Activated CD4-positive, alpha-beta memory T cell treated with anti-CD3 and anti-CD28 coated beads for 36 hours (primary cell): Measurements from ENCODE around the gene IQGAP2. TPM values are rescaled to one million over a fixed set of nuclear protein-coding genes. Genes with fewer than 3 reads are reported as not detected.

Experiments
- CTCF ChIA-PET: fragments of 350-600 bp; sonication (Branson Sonifier 250); formaldehyde crosslinking; loops from one replicate; lab custom pipeline; 2021; ENCODE audit warnings: antibody characterized with exemption, inconsistent platforms; lab: Charles Lee
- POLR2A ChIA-PET: fragments of 350-600 bp; sonication (Branson Sonifier 250); formaldehyde crosslinking; loops from one replicate; lab custom pipeline; 2021; ENCODE audit warnings: antibody characterized with exemption; lab: Charles Lee
- DNase-seq: peaks from one replicate; pipeline ENCODE4 v3.0.0-alpha.2; 2020
- H3K27ac Mint-ChIP-seq: one replicate; pipeline ENCODE4 v1.8.0; 2021; ENCODE audit warnings: mixed read lengths
- H3K27me3 Mint-ChIP-seq: one replicate; pipeline ENCODE4 v1.8.0; 2021; ENCODE audit warnings: mixed read lengths
- H3K36me3 Mint-ChIP-seq: one replicate; pipeline ENCODE4 v1.8.0; 2021; ENCODE audit warnings: mixed read lengths
- H3K4me1 Mint-ChIP-seq: one replicate; pipeline ENCODE4 v1.8.0; 2021; ENCODE audit warnings: low read depth, mixed read lengths
- H3K4me3 Mint-ChIP-seq: one replicate; pipeline ENCODE4 v1.8.0; 2021; ENCODE audit warnings: mild to moderate bottlenecking, mixed read lengths
- H3K9me3 Mint-ChIP-seq: one replicate; pipeline ENCODE4 v1.8.0; 2021; ENCODE audit warnings: mixed read lengths
- intact Hi-C: fragments of 100-400 bp; cut with micrococcal nuclease; formaldehyde crosslinking; loops from one replicate; pipeline ENCODE4 v1.15.1; 2023
- total RNA-seq, 2 experiments: library from RNA; stranded (reverse); gene quantifications; one replicate each; pipeline ENCODE4 v1.2.3, GENCODE V29; 2021

Gene IQGAP2
- total RNA-seq, 2 experiments from 2014 or later = 92.7 to 93.0 TPM

DNA sequence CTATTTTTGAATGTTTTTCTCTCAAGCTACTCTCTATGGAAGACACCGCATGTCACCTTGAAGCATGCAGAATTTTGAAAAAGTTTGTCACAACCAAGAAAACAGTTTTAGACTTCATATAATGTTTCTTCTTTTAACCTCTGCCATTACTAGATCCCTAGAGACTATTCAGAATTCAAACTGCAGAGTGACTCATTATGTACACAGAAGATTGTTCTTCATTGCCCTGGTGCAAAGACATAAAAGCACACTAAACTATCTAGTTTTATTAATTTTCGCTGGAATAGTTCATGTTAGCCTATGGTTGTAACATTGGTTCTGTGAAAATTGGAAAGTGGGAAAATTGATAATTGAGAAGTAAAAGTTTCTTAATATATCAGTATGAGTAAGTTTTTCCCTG lies 201.8 kb downstream of the IQGAP2 start:
- ChIA-PET CTCF (interaction anchor here (2.0 to 12.0 kb wide), 2 partner anchors 36 to 170 kb away, joined by 5 to 147 read pairs; no protein-coding TSS in a partner anchor), POLR2A (no interaction called here)
- DNase-seq = no peak
- Mint-ChIP-seq H3K9me3 (no peaks in the 10 kb centered on the region), H3K27me3 (no peaks in the 10 kb centered on the region), H3K4me1 (peaks cover 23% of the 10 kb centered on the region), H3K4me3 (no peak overlapping the region), H3K36me3 (peaks cover 42% of the 10 kb centered on the region), H3K27ac (no peak overlapping the region)
- intact Hi-C loops = no loop called here

DNA sequence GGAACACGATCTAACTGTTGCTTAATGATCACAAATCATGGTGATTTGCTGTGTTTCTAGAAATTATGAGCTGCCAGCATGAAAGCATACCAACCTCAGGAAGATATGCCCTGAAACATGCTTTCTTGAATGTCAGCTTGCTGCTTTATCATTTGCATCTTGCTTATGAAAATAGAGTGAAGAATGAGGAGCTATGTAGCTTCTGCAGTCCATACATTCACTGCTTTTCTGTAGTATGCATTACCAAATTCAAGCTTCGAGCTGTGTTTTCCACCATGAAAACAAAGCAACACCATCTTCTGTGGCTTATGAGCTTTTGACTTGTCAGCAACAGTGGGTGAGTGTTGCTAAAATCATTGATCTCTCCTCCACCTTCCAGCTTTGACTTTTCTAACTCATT lies 203.6 kb downstream of the IQGAP2 start:
- peaks cover 46% of the 10 kb centered on the region for H3K36me3 Mint-ChIP-seq
- intact Hi-C loops = no loop called here
- DNase-seq = no peak
- peak overlapping the region; percentile 5 for H3K27ac Mint-ChIP-seq
- peaks cover 23% of the 10 kb centered on the region for H3K4me1 Mint-ChIP-seq
- POLR2A ChIA-PET = interaction anchor here (1.0 kb wide), 1 partner anchor 11 kb away, joined by 4 read pairs; no protein-coding TSS in a partner anchor
- H3K9me3 Mint-ChIP-seq = no peaks in the 10 kb centered on the region
- CTCF ChIA-PET = interaction anchor here (0.7 to 12.0 kb wide), 5 partner anchors 9 to 168 kb away, joined by 3 to 147 read pairs (median 4); no protein-coding TSS in a partner anchor
- no peak overlapping the region for H3K4me3 Mint-ChIP-seq
- H3K27me3 Mint-ChIP-seq = no peaks in the 10 kb centered on the region

- CTCF ChIA-PET = interaction anchor here (1.2 to 12.0 kb wide), 3 partner anchors 8 to 167 kb away, joined by 3 to 147 read pairs (median 4); no protein-coding TSS in a partner anchor
- H3K4me3 Mint-ChIP-seq = no peak overlapping the region
- intact Hi-C loops = no loop called here
- POLR2A ChIA-PET = interaction anchor here (1.0 kb wide), 1 partner anchor 10 kb away, joined by 4 read pairs; no protein-coding TSS in a partner anchor
- peaks cover 23% of the 10 kb centered on the region for H3K4me1 Mint-ChIP-seq
- H3K27me3 Mint-ChIP-seq = no peaks in the 10 kb centered on the region
- H3K9me3 Mint-ChIP-seq = no peaks in the 10 kb centered on the region
- DNase-seq = no peak
- peaks cover 44% of the 10 kb centered on the region for H3K36me3 Mint-ChIP-seq
- H3K27ac Mint-ChIP-seq = peak overlapping the region; percentile 5
These were observed 204.3 kb downstream of the IQGAP2 start for GRCh38 chr5:76607353-76607871.

- peaks cover 42% of the 10 kb centered on the region for H3K36me3 Mint-ChIP-seq
- ChIA-PET CTCF (interaction anchor here (1.0 to 2.2 kb wide), 2 partner anchors 66 to 166 kb away, joined by 3 to 8 read pairs; no protein-coding TSS in a partner anchor), POLR2A (no interaction called here)
- peak overlapping the region; percentile 3 for H3K27ac Mint-ChIP-seq
- intact Hi-C loops = no loop called here
- H3K4me1 Mint-ChIP-seq = peaks cover 23% of the 10 kb centered on the region
- H3K9me3 Mint-ChIP-seq = no peaks in the 10 kb centered on the region
- DNase-seq = no peak
- no peaks in the 10 kb centered on the region for H3K27me3 Mint-ChIP-seq
- H3K4me3 Mint-ChIP-seq = no peak overlapping the region
These were observed 205.7 kb downstream of the IQGAP2 start for GRCh38 chr5:76608833-76609232.

GRCh38 chr5:76610196-76610595 lies 207.1 kb downstream of the IQGAP2 start:
- Mint-ChIP-seq H3K4me1 (peaks cover 16% of the 10 kb centered on the region), H3K9me3 (no peaks in the 10 kb centered on the region), H3K4me3 (no peak overlapping the region), H3K27ac (peak overlapping the region; percentile 23), H3K36me3 (peaks cover 36% of the 10 kb centered on the region), H3K27me3 (no peaks in the 10 kb centered on the region)
- no peak for DNase-seq
- ChIA-PET POLR2A (no interaction called here), CTCF (interaction anchor here (1.7 to 2.5 kb wide), 3 partner anchors 10 to 164 kb away, joined by 7 to 9 read pairs (median 8); no protein-coding TSS in a partner anchor)
- intact Hi-C loops = no loop called here

DNA sequence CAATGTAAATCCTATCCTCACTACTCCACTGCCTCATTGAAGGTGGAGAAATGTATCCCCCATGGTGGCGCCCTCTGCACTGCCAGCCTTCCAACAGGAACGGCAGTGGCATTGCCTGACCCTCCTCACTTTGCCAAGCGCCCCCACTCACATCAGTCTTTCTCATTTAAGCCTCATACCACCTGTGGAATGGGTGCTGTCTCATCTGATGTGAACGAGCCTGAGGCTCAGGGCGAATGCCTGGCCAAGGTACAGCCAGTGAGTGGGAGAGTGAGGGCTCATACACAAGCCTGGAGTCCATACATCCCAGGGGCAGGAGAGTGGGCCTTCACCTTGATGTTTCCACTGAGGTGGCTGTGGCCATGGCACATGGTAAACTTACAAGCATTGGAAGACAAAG lies 209.9 kb downstream of the IQGAP2 start:
- no peaks in the 10 kb centered on the region for H3K9me3 Mint-ChIP-seq
- H3K27ac Mint-ChIP-seq = no peak overlapping the region
- H3K27me3 Mint-ChIP-seq = no peaks in the 10 kb centered on the region
- peaks cover 36% of the 10 kb centered on the region for H3K36me3 Mint-ChIP-seq
- intact Hi-C loops = no loop called here
- H3K4me1 Mint-ChIP-seq = peaks cover 10% of the 10 kb centered on the region
- ChIA-PET CTCF (interaction anchor here (0.9 kb wide), 1 partner anchor 162 kb away, joined by 5 read pairs; no protein-coding TSS in a partner anchor), POLR2A (no interaction called here)
- no peak overlapping the region for H3K4me3 Mint-ChIP-seq
- DNase-seq = no peak

DNA sequence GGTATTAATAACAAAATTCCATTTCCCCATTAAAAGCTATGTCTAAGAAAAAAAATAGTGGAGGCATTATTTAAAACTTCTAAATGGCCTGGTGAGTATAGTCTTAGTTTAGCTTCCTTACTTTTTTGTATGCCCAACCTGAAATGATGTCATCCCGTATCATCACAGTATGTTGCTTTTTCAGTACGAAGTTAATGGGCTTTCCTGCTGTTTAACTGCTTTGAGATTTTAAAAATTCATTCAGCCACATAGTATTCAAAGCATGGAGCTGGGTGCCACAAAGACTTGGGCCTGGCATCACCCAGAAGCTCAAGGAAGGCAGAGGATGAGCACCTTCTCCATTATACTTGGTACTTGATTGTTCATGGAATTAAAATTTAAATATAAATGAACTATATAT lies 212.7 kb downstream of the IQGAP2 start:
- peaks cover 7% of the 10 kb centered on the region for H3K4me1 Mint-ChIP-seq
- ChIA-PET POLR2A (interaction anchor here (0.6 kb wide), 1 partner anchor 286 kb away, joined by 5 read pairs; no protein-coding TSS in a partner anchor), CTCF (interaction anchor here (0.8 to 1.6 kb wide), 4 partner anchors 9 to 159 kb away, joined by 3 to 7 read pairs (median 4); no protein-coding TSS in a partner anchor)
- no peak overlapping the region for H3K27ac Mint-ChIP-seq
- intact Hi-C loops = no loop called here
- H3K4me3 Mint-ChIP-seq = no peak overlapping the region
- peaks cover 38% of the 10 kb centered on the region for H3K36me3 Mint-ChIP-seq
- no peak for DNase-seq
- H3K9me3 Mint-ChIP-seq = no peaks in the 10 kb centered on the region
- no peaks in the 10 kb centered on the region for H3K27me3 Mint-ChIP-seq

GRCh38 chr5:76616206-76616605 lies 213.1 kb downstream of the IQGAP2 start:
- H3K4me3 Mint-ChIP-seq = no peak overlapping the region
- intact Hi-C loops = no loop called here
- no peaks in the 10 kb centered on the region for H3K27me3 Mint-ChIP-seq
- H3K36me3 Mint-ChIP-seq = peaks cover 34% of the 10 kb centered on the region
- ChIA-PET CTCF (interaction anchor here (0.9 to 1.6 kb wide), 2 partner anchors 9 to 158 kb away, joined by 3 to 7 read pairs; no protein-coding TSS in a partner anchor), POLR2A (no interaction called here)
- H3K4me1 Mint-ChIP-seq = peaks cover 7% of the 10 kb centered on the region
- no peak for DNase-seq
- no peak overlapping the region for H3K27ac Mint-ChIP-seq
- no peaks in the 10 kb centered on the region for H3K9me3 Mint-ChIP-seq

- Mint-ChIP-seq H3K4me1 (peaks cover 9% of the 10 kb centered on the region), H3K9me3 (no peaks in the 10 kb centered on the region), H3K4me3 (no peak overlapping the region), H3K27ac (no peak overlapping the region), H3K36me3 (peaks cover 31% of the 10 kb centered on the region), H3K27me3 (no peaks in the 10 kb centered on the region)
- intact Hi-C loops = no loop called here
- no peak for DNase-seq
- POLR2A ChIA-PET = interaction anchor here (2.0 kb wide), 1 partner anchor 10 kb away, joined by 4 read pairs; no protein-coding TSS in a partner anchor
- CTCF ChIA-PET = interaction anchor here (0.9 to 1.6 kb wide), 3 partner anchors 16 to 158 kb away, joined by 4 to 5 read pairs (median 5); no protein-coding TSS in a partner anchor
These were observed 214.1 kb downstream of the IQGAP2 start for GRCh38 chr5:76617229-76617628.

GRCh38 chr5:76617675-76618074 lies 214.6 kb downstream of the IQGAP2 start:
- POLR2A ChIA-PET = interaction anchor here (2.0 kb wide), 1 partner anchor 11 kb away, joined by 4 read pairs; no protein-coding TSS in a partner anchor
- Mint-ChIP-seq H3K4me3 (no peak overlapping the region), H3K36me3 (peaks cover 29% of the 10 kb centered on the region), H3K27me3 (no peaks in the 10 kb centered on the region), H3K4me1 (peaks cover 10% of the 10 kb centered on the region), H3K27ac (no peak overlapping the region), H3K9me3 (no peaks in the 10 kb centered on the region)
- CTCF ChIA-PET = interaction anchor here (0.9 to 1.6 kb wide), 3 partner anchors 16 to 157 kb away, joined by 4 to 5 read pairs (median 5); no protein-coding TSS in a partner anchor
- DNase-seq = no peak
- intact Hi-C loops = no loop called here

GRCh38 chr5:76620166-76620565 lies 217.1 kb downstream of the IQGAP2 start:
- intact Hi-C loops = no loop called here
- Mint-ChIP-seq H3K36me3 (peaks cover 21% of the 10 kb centered on the region), H3K27me3 (no peaks in the 10 kb centered on the region), H3K4me3 (no peak overlapping the region), H3K9me3 (no peaks in the 10 kb centered on the region), H3K27ac (no peak overlapping the region), H3K4me1 (peaks cover 14% of the 10 kb centered on the region)
- DNase-seq = no peak
- ChIA-PET CTCF (interaction anchor here (0.9 kb wide), 1 partner anchor 97 kb away, joined by 3 read pairs; no protein-coding TSS in a partner anchor), POLR2A (no interaction called here)

GRCh38 chr5:76622076-76622475 lies 219.0 kb downstream of the IQGAP2 start:
- Mint-ChIP-seq H3K27ac (no peak overlapping the region), H3K27me3 (no peaks in the 10 kb centered on the region), H3K36me3 (peaks cover 26% of the 10 kb centered on the region), H3K9me3 (no peaks in the 10 kb centered on the region), H3K4me1 (peaks cover 20% of the 10 kb centered on the region), H3K4me3 (no peak overlapping the region)
- ChIA-PET CTCF (no interaction called here), POLR2A (no interaction called here)
- intact Hi-C loops = no loop called here
- DNase-seq = no peak
